GM19328 (cell line): Measurements from ENCODE around the gene SEMA3D.

Experiments used
- ATAC-seq: cut with Tn5 transposase; IDR thresholded peaks from one replicate; pipeline ENCODE4 v1.9.1; 2021; ENCODE audit warnings: mild to moderate bottlenecking, moderate library complexity; ENCODE audit not compliant: unreplicated experiment

SEMA3D gene

DNA sequence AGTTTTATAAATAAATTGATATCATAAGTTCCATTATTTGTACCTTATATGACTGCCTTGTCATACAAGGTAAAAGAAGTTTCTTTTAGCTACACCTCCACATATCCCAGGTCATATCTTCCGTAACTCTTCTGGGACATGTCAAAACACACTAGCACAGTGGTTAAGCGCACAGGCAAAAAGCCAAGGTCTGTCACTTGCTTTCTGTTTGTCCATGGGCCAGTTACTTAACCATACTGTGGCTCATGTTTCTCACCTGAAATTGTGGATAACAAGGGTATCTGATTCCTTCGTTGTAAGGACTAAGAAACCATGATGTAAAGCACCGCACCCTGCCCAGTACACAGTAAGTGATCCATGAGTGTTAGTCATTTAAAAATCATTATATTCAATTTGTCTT lies 56.2 kb downstream of the SEMA3D start:
- no peak for ATAC-seq

DNA sequence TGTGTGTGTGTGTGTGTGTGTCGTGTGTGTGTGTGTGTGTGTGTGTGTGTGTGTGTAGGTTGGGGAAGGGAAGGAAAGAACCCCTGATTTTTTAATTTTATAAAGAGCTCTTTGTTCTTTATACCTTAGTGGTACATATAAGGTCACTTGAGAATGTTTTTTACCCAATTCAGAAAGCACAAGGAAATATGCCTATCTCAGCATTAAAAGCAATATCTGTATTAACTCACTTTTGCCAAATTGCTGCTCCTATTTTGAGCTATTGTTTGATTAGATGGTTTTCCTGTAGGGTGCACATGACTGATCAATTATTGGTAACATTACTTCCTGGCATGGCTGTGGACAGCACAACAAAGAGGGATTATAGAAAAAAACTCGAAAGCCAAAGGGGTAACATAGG lies 60.5 kb downstream of the SEMA3D start:
- ATAC-seq: no peak

DNA sequence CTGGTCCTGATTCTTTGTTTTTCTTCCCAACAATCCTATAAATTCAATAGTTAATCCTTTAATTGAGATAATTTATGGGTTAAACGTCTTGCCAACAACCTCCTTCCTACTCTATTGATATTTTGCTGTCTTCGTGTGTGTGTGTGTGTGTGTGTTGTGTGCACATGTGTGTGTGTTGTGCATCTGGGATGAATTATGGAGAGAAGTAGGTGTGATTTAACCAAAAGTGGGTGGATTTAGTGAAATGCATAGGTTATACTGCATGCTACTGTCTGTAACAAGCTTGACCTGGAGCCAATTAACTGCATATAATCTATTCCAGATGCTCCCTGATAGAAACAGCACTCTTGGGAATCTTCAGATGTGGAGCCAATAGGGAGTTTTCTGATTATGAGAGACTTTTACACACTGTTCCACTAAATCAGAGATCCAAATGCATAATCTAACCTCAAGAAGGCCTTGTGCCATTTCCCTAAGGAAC lies 61.2 kb downstream of the SEMA3D start:
- no peak for ATAC-seq

DNA sequence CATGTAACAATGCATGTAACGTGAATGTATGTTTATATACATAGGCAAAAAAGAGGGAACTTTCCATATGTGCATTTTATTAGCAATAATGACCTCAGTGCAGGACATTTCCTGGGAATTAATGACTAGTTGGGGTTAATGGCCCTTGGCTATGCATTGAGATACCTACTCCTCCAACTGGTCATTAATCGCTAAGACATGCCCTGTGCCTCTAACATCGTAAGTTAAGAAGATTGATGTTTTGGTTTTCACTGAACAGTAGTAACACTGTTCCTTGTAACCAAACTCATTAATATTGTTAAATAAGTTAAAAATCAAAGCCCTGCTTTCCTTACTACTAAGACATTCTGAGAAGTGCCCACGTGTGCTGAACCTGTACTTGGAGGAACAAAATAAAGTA lies 61.7 kb downstream of the SEMA3D start:
- ATAC-seq: no peak

DNA sequence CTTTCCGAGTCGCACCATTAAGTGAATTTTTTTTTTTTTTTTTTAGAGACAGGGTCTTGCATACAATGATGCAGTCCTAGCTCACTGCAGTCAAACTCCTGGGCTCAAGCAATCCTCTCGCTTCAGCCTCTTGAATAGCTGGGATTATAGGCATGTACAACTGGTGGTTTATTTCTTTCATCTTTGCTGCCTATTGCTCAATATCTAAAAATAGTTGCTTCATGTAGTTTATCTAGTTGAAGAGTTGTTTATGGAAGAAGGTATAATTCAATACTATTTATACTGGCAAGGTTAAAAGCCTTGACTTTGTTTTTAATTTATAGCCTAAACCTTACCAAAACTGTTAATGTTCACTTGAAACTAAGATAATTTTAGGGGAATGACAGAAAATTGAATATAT lies 66.9 kb downstream of the SEMA3D start:
- no peak for ATAC-seq

DNA sequence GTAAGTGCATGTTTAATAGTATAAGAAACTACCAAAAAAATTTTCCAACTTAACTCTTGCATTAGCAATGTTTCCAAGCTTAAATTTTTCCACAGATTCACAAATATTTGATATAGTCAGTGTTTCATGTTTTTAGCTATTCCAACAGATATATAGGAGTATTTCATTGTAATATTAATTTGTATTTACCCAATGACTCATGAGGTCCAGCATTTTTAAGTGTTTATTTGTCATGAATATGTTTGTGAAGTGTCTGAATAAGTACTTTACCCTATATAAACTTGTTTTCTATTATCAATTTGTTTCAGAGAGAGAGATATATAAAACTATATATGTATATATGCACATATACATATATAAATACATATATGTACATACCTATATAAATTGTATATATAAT lies 71.0 kb downstream of the SEMA3D start:
- no peak for ATAC-seq

DNA sequence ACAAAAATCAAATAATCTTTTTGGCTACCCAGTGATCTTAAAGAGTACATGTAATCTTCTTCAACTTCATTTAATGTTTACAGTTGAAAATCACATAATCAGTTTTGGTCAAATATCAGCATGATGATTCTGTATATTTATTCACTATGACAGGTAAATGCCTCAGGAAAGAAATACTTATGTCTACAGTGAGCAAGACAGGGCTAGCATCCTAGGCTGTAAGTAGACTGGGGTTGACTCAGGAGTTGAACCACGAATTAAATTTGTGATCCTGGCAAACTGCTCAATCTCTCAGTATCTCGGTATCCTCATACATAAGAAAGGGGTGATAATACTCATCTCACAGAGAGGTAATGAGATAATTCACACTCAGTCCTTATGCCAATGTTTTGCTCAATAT lies 71.8 kb downstream of the SEMA3D start:
- ATAC-seq: no peak

DNA sequence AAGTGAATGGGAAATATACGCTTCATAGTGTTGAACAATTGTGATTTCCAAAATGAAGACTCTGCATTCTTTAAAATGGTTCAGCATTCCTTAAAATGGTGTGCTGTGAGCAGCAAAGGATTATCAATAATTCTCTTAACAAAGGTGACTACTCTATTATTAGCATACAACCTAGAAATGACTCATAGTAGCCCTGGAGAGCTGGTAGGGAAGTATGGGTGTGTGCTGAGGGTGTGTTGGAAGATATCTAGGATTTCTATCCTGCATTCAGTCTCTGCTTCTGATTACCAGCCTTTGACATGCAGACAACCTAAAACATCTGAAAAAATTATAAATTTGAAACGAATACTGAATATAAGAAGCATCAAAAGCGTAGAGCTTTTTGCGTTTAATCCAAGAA lies 72.5 kb downstream of the SEMA3D start:
- ATAC-seq: no peak

DNA sequence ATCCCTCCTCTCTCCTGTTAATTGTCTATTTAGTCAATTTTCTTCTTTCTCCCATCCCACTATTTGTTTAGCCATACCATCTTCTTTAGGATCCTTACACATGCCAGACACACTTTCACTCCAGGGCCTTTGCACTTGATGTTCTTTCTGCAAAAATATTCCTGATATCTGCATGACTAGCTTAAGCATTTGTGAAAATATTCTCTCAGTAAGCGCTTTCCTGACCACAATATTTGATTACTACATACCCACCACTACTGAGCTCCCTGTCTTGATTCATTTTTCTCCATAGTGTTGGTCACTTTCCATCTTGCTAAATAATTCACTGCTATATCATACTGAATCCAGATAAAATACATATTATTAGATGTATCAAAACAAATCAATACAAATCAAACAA lies 75.1 kb downstream of the SEMA3D start:
- no peak for ATAC-seq

DNA sequence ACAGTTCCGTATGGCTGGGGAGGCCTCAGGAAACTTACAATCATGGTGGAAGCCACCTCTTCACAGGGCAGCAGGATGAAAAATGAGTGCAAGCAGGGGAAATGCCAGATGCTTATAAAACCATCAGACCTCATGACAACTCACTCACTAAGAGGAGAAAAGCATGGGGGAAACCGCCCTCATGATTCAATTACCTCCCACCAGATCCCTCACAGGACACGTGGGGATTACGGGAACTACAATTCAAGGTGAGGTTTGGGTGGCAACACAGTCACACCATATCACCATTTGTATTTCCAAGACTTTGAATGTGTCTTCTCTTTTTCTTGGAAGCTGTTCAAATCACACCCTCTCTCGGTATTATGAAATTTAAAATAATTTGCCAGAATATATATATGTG lies 80.1 kb downstream of the SEMA3D start:
- no peak for ATAC-seq

DNA sequence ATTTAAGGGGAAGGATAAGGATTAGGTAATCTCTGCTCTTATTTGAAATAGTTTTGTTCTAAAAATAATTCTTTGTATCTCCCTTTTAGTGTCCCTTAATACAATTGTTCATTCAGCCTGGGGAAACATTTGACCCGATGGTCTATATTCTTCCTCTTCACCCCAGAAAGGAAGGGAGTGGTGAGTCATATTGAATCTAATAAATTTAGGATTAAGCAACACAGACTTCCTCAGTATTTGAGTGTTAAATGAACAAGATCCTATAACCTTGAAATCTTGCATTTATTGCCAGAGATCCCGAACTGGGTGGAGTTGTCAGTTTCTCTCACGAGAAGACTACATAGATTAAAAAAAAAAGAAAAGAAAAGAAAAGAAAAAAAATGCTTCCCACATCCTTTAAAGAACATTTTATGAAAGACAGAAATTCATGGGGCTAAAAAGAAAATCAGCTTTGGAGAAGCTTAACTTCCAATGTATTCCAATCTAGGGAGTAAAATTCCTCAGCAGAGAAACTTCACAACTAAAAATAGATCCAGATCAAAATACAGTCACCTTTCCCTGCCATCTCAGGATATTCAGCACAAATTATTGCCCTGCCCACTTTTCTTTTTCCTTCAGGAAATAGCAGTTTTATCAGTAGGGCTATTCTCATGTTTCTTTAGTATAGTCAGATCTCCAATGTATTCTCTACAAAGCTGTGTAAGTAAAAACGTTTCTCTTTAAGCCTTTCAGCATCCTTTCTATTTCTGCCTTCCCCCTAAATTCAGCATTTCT lies 82.2 kb downstream of the SEMA3D start:
- no peak for ATAC-seq

DNA sequence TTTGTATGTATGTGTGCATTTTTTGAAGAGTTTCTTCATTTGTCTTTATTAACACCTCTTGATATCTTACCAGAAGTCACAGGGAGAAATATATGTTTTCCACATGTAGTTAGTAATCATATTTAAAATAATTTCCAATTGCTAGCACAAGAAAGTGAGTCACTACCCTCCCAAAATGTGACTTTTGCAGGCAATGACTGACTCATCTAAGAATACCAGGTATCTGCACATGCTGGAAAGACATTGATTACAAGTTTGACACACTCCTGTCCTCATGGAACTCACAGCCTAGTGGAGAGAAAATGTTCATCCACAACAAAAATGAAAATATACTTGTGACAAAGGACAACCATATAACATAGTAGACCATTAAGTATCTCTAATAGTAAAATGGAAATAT lies 82.9 kb downstream of the SEMA3D start:
- ATAC-seq: no peak

DNA sequence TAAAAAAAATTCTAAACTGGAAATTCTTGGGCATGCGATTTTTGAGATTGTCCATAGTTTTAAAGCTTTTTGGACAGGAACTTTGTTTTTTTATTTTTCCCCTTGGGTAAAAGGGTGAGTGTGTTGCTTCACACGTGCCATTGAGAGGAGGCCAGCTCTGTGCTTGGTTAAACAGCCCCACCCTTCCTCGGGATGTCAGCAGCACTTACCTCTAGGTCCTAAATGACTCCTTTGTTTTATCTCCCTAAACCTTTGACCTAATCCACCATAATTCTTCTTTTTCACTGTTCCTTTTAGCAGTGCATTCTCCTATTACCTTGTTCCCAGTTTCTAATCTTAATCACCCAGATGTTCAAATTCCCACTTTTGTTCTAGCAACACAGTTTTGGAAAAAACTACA lies 83.5 kb downstream of the SEMA3D start:
- no peak for ATAC-seq

DNA sequence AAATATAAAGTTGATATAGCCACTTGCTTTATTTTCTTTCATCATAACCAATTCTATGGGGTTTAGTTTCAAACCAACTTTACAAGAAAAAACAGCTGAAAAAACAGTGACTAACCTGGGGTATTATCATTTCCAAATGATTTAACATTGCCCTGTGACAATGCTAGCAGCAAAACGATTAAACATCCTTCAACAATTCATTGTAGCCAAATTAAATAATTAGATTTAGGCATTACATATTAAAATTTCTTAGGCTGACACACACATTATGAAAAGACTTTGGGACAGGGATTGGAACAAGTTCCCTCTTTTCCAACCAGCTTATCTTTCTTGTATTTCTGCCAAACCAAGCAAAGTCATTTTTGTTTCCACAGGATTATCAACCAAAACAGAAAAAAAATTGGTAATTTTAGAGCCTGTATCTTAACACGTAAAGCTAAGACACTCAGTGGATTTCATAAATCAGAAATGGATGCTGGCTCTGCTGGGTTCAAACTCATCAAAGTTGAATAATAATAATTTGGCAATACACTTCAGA lies 84.0 kb downstream of the SEMA3D start:
- no peak for ATAC-seq

DNA sequence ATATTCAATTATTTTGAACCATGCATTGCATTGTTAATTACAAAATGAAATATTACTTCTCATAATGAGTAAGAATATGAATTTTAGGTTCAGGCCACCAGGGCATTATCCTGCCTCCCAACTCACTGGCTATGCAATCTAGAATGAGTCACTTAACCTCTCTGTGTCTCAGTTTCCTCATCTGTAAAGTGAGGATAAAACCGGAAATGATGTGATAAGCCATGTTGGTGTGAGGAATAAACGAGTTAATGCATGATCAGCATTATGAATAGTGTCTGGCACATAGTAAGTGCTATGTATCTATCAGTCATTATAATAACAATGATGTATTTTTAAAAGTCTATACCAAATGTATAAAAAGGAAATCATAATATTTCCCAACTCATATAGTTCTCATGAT lies 85.5 kb downstream of the SEMA3D start:
- no peak for ATAC-seq

DNA sequence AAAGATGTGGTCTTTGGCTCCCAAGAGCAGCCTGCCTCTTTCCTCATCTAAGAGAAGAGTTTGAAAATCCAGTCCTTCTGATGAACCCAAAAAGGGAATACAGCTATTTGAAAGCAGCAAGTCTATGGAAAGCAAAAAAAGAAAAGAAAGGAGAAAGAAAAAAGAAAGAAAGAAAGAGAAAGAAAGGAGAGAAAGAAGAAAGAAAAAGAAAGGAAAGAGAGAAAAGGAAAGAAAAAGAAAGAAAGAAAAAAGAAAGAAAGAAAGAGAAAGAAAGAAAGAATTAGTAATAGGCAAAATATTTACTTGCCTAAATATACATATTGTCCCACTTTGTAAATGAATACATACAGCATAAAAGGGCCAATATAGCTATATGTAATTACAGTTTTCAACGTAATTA lies 89.0 kb downstream of the SEMA3D start:
- ATAC-seq: no peak

DNA sequence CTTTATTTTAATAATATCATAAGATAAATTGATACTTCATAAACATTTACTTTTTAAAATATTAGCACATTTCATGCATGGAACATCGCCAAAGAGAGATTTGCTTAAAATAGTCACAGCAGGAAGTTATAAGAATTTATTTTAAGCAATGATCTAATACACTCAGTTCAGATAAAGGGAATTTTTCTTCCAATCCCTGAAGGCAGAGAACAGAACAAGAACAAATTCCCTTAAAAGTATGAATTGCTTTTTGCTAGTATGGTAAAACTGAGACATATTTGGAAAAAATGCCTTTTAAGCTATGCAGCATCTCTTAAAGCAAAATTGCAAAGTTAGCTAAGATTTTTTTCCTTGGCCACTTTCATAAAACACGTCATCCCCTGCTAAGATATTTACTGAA lies 91.0 kb downstream of the SEMA3D start:
- no peak for ATAC-seq

DNA sequence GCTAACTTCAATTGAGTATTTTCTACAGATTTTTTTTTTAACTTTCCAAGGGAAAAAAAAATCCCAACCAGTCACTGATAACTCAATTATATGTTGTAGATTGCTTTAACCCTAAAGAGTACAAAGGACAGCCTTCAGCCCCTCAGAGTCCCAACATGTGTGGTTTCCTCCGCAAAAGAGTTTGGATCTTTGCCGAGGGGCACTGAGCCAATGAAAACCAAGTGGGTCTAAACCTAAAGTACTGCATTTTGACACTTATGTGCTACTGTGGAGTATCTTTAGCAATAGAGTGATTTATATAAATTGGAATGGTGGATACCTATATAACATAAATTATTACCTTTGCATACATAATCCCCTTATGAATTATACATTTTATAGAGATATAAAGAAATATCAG lies 91.5 kb downstream of the SEMA3D start:
- ATAC-seq: no peak

DNA sequence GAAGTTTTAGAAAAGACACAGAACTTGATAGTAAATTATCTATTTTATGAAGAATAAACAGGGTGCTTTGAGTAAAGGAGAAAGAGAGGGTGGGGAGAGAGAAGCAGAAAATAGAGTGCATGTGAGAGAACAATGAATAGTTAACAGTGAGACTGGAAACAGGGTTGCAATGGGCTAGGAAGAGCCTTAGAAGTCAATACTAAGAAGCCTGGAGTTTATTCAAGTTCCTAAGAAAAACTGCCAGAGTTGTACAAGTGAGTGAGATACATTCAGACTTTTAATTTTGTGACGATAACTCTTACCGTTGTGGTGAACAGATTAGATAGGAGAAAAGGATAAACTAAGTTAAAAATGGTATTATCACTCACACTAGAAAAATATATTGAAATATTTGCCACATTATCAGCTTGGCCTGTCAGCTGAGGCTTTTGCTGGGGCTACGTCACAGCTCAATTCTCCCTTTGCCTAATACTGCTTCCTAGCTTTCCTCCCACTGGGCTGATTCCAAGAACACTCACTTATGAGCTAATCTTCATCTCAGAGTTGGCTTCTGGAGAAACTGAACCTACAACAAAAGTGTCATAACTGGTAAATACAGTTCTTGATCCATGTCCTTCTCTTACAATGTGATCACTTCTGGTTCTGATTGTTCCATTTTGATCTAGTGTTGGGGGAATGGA lies 92.7 kb downstream of the SEMA3D start:
- no peak for ATAC-seq

DNA sequence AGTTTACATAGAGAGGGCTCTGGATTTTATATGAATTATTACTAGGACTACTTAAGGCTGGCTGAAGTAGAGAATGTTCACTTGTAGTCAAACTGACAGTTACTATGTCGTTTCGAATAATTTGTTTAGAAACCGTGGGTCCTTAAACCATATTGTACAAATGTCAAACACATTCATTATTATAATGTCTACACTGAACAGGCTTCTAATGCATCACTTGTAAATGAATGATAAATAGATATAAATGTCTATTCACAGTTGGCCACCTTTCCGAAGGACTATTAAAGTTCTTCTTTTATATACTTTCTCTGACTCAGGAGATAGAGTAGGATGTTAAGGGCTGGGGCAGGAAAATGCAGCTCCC lies 95.3 kb downstream of the SEMA3D start:
- ATAC-seq: no peak

DNA sequence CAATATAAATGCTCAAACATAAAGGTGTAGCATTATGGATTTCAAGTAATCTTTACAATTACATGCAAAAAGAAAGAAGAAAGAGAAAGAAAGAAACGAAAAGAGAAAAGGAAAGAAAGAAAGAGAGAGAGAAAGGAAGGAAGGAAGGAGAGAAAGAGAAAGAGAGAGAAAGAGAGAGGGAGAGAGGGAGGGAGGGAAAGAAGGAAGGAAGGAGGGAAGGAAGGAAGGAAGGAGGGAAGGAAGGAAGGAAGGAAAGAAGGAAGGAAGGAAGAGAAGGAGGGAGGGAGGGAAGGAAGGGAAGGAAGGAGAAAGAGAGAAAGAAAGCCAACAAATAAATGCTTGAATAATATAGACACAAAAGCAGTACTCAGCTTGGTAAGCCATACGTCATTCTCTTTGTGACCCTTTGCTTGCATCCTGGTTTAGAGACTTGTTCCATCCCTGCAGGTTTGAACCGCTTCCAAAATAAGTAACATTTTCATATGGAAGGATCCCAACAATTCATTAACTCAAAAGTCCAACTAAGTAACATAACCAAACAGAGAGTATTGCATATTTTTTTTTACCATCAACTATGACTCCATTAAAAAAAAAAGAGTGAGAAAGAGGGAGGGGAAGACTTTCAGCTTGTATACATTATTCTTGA lies 95.8 kb downstream of the SEMA3D start:
- no peak for ATAC-seq

DNA sequence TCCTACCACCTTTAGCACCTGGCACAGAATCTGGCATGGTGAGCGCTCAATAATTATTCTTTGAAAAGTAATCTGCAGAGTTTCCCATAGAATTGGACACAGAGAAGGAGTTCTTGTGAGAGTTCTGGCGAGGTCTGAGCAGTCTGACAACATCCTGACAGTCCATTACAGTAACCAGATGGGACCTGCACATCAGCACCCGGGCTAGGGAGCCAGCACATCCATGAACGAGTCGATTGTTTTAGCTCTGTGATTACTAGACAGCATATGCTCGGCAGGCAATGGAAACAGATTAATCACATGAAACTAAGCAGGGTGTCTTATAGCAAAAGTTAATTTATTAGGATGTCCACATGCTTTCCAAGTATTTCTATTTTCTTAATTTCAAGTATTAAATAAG lies 96.7 kb downstream of the SEMA3D start:
- no peak for ATAC-seq
